WI38 (cell line): ENCODE data around the gene OR9Q1.
"Not testable (repeated sequence)": the region's sequence is repeated elsewhere in the genome, so short reads cannot be mapped to it uniquely, and the experiment has no call there.

Experiments
- H3K4me3 ChIP-seq: 2 replicates; pipeline ENCODE4 v1.5.1; 2011; ENCODE audit warnings: low read depth, mild to moderate bottlenecking, control low read depth, low read length
- CTCF ChIP-seq: IDR thresholded peaks from 2 replicates; pipeline ENCODE4 v1.5.1; 2012; ENCODE audit warnings: low read depth, mild to moderate bottlenecking, control low read depth, low read length

The OR9Q1 gene

GRCh38 chr11:57980201-57980600 lies 43.5 kb upstream of the OR9Q1 start:
- no peak overlapping the region for H3K4me3 ChIP-seq
- TF ChIP-seq CTCF, result no peak

- TF ChIP-seq CTCF, result no peak
- no peak overlapping the region for H3K4me3 ChIP-seq
Observed at GRCh38 chr11:57981536-57981935, 42.1 kb upstream of the OR9Q1 start.

- no peak overlapping the region for H3K4me3 ChIP-seq
- TF ChIP-seq CTCF, result no peak
Observed at GRCh38 chr11:57982776-57983175, 40.9 kb upstream of the OR9Q1 start.

GRCh38 chr11:57983191-57983590 lies 40.5 kb upstream of the OR9Q1 start:
- no peak for TF ChIP-seq CTCF
- no peak overlapping the region for H3K4me3 ChIP-seq

GRCh38 chr11:57999523-57999922 lies 24.2 kb upstream of the OR9Q1 start:
- not testable (repeated sequence) for H3K4me3 ChIP-seq

- not testable (repeated sequence) for H3K4me3 ChIP-seq
Observed at GRCh38 chr11:58000021-58000420, 23.7 kb upstream of the OR9Q1 start.

GRCh38 chr11:58000699-58001098 lies 23.0 kb upstream of the OR9Q1 start:
- no peak overlapping the region for H3K4me3 ChIP-seq
- TF ChIP-seq CTCF, result no peak

- no peak overlapping the region for H3K4me3 ChIP-seq
- TF ChIP-seq CTCF, result no peak
Observed at GRCh38 chr11:58003036-58003435, 20.6 kb upstream of the OR9Q1 start.

GRCh38 chr11:58003591-58003990 lies 20.1 kb upstream of the OR9Q1 start:
- no peak overlapping the region for H3K4me3 ChIP-seq
- no peak for TF ChIP-seq CTCF
